Measurements from ENCODE around the gene EFCAB6.

GRCh38 chr22:43720716-43721115 lies 91.4 kb downstream of the EFCAB6 start:
- TF ChIP-seq SMC3 (IDR thresholded peaks at IDR 0.05): no peak
- no peak for TF ChIP-seq TP53 (CRISPR knock-in tag; IDR thresholded peaks at IDR 0.05)
- no peak for TF ChIP-seq CTCF (IDR thresholded peaks at IDR 0.05)
- TF ChIP-seq JUNB (IDR thresholded peaks at IDR 0.05): no peak
- TF ChIP-seq POLR2A (IDR thresholded peaks at IDR 0.05; ENCODE audit: low read length): no peak
- TF ChIP-seq CEBPB (IDR thresholded peaks at IDR 0.05): no peak
- TF ChIP-seq USF2 (IDR thresholded peaks at IDR 0.05): no peak
- no peak for TF ChIP-seq MYC (IDR thresholded peaks at IDR 0.05; ENCODE audit: borderline replicate concordance, low read length)
- no peak for TF ChIP-seq PBX3 (IDR thresholded peaks at IDR 0.05)
- no peak for TF ChIP-seq MAX (IDR thresholded peaks at IDR 0.05)
- no peak for TF ChIP-seq RFX5 (IDR thresholded peaks at IDR 0.05)
- TF ChIP-seq EP300 (IDR thresholded peaks at IDR 0.05): no peak
